ENCODE measurements around the gene XAGE1A.

GRCh38 chrX:52504551-52504950 lies 8.9 kb downstream of the XAGE1A start:
- TF ChIP-seq CTCF (IDR thresholded peaks at IDR 0.05; ENCODE audit: low read depth, low read length, missing input control): no peak
- TF ChIP-seq JUND (IDR thresholded peaks at IDR 0.05): no peak
- TF ChIP-seq MAX (IDR thresholded peaks at IDR 0.05): no peak
- TF ChIP-seq YY1 (IDR thresholded peaks at IDR 0.05): no peak
- no peak for TF ChIP-seq ATF3 (IDR thresholded peaks at IDR 0.05)
- no peak for TF ChIP-seq GABPA (IDR thresholded peaks at IDR 0.05 in 1 of 2, conservative IDR thresholded peaks at IDR 0.05 in 1 of 2)
- no peak for TF ChIP-seq RXRA (IDR thresholded peaks at IDR 0.05)
- TF ChIP-seq RAD21 (IDR thresholded peaks at IDR 0.05): no peak
- TF ChIP-seq ZBTB33 (IDR thresholded peaks at IDR 0.05): no peak
- TF ChIP-seq SP1 (IDR thresholded peaks at IDR 0.05): no peak
- no peak for TF ChIP-seq HNF4G (IDR thresholded peaks at IDR 0.05)
- TF ChIP-seq TAF1 (conservative IDR thresholded peaks at IDR 0.05): no peak
- TF ChIP-seq EGR1 (IDR thresholded peaks at IDR 0.05; ENCODE audit: low read depth in 2 of 2): no peak

Measured in liver (tissue), 3 donors.